Spleen (tissue), 11 donors: ENCODE data around the gene HNF4A. TPM values are rescaled to one million over a fixed set of nuclear protein-coding genes. Genes with fewer than 3 reads are reported as not detected.

Source experiments
- DNase-seq: peaks from one replicate; pipeline ENCODE4 v3.0.0-alpha.2; 2020
- H3K27ac ChIP-seq, 8 donors: fragments of 200-600 bp; sonication (generic) in 7 of 8; 1 replicate in 4 of 8; 2 replicates in 4 of 8; pipeline versions ENCODE4 v1.5.0 to v1.8.0; 2016 to 2021; ENCODE audit warnings: inconsistent platforms in 4 of 8, mild to moderate bottlenecking in 4 of 8, moderate library complexity in 1 of 8
- H3K27me3 ChIP-seq, 7 donors: fragments of 200-600 bp; sonication (generic) in 6 of 7; replicated peaks in 1 of 7; 1 replicate in 4 of 7; 2 replicates in 3 of 7; pipeline versions ENCODE4 v1.5.0 to v1.8.0; 2016 to 2021; ENCODE audit warnings: inconsistent platforms in 3 of 7, mild to moderate bottlenecking in 1 of 7
- H3K36me3 ChIP-seq, 6 donors: fragments of 200-600 bp; sonication (generic) in 5 of 6; 1 replicate in 4 of 6; 2 replicates in 2 of 6; pipeline versions ENCODE4 v1.5.0 to v1.8.0; 2016 to 2021; ENCODE audit warnings: inconsistent platforms in 2 of 6
- H3K4me1 ChIP-seq, 6 donors: fragments of 200-600 bp; sonication (generic) in 5 of 6; 1 replicate in 3 of 6; 2 replicates in 3 of 6; pipeline versions ENCODE4 v1.5.0 to v1.8.0; 2016 to 2021; ENCODE audit warnings: inconsistent platforms in 3 of 6
- H3K4me3 ChIP-seq, 8 donors: fragments of 200-600 bp; sonication (generic) in 7 of 8; 1 replicate in 4 of 8; 2 replicates in 4 of 8; pipeline versions ENCODE4 v1.5.0 to v1.8.0; 2016 to 2021; ENCODE audit warnings: inconsistent platforms in 4 of 8, mild to moderate bottlenecking in 4 of 8, moderate library complexity in 2 of 8
- H3K9me3 ChIP-seq, 8 donors: fragments of 200-600 bp; sonication (generic) in 7 of 8; 1 replicate in 4 of 8; 2 replicates in 4 of 8; pipeline versions ENCODE4 v1.5.0 to v1.8.0; 2016 to 2021; ENCODE audit warnings: inconsistent platforms in 4 of 8
- POLR2A ChIP-seq, 3 donors: fragments of 450-650 bp; IDR thresholded peaks; one replicate each; pipeline ENCODE4 v1.5.1; 2017; ENCODE audit warnings: antibody characterized with exemption in 3 of 3, mild to moderate bottlenecking in 1 of 3
- POLR2AphosphoS5 ChIP-seq, 3 donors: sonication (generic); formaldehyde crosslinking; IDR thresholded peaks; one replicate each; pipeline ENCODE4 v1.5.1; 2017; ENCODE audit warnings: antibody characterized with exemption in 3 of 3
- WGBS, 5 donors: extraction: QIAGEN DNeasy Blood & Tissue Kit in 3 of 5; methylation state at CpG; one replicate each; pipeline versions ENCODE4 v1.1.5 to v1.1.7; 2013 to 2018; 5-methylcytosine and 5-hydroxymethylcytosine counted together
- intact Hi-C: fragments of 100-400 bp; cut with DNase I; formaldehyde crosslinking; loops from one replicate; pipeline ENCODE4 v1.15.0; 2023; ENCODE audit warnings: low total_unique reads
- polyA plus RNA-seq, 3 donors: library from polyadenylated mRNA; stranded (reverse); fragments of 200-250 nt; gene quantifications; one replicate each; pipeline ENCODE4 v1.2.1, GENCODE V29; 2013
- total RNA-seq, 7 donors: library from RNA; depleted of rRNA in 3 of 7; stranded (reverse); fragments of >200 nt in 3 of 7; fragmentation: NEBNext Ultra II Directional in 4 of 7; extraction: Animal tissue kit (Norgen Biotek cat#: 25700) in 4 of 7; gene quantifications; one replicate each; pipeline versions ENCODE4 v1.1.0 to v1.2.1, GENCODE V29; 2016 to 2021
- TF ChIP-seq, protein P1 (sequence below), 11 experiments: fragments of 200-600 bp in 7 of 11; fragments of 450-650 bp in 4 of 11; sonication (generic) in 4 of 11; IDR thresholded peaks in 8 of 11; conservative IDR thresholded peaks in 3 of 11; 1 replicate in 7 of 11; 2 replicates in 4 of 11; pipeline versions ENCODE4 v1.4.0 to v1.8.0; 2016 to 2021; ENCODE audit warnings: antibody characterized with exemption in 11 of 11, inconsistent platforms in 4 of 11, mild to moderate bottlenecking in 1 of 11
- donor health status: healthy with polysubstance abuse.
- donor health status: DM: no; HTN: no; CAD: no; lungs with moderate emphysema.
- donor health status: DM: no; HTN: no; CAD: no.
- donor health status: Bipolar disorder and iron deficiency.
- donor health status: healthy.
- donor health status: DM: no; HTN: no; CAD: no.
- donor health status: DM: yes; HTN: yes; CAD: no.

HNF4A gene
- total and polyA plus RNA-seq, 10 donors = 0.03 TPM; not detected in 9

DNA sequence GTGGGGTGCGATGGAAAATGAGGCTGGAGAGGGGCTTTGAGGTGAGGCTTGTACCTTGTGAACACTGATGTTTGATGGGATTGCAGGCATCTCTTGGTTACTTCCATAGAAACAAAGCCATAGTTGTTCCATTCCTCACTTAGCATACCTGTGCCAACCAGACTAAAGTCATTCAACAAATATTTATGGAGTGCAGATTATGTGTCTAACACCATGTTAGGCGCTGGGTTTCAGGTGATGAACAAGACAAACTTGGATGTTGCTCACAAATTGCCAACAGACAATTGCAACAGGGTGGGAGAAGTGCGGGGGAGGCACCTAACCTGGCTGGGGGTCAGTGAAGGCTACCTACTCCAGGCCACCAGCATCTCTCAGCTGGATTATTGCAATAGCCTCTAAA is 121.7 kb downstream of the HNF4A start:
- no peak for DNase-seq
- peaks cover 4 to 58% (median 31%) of the 10 kb centered on the region in 6 donors for H3K4me1 ChIP-seq
- no peaks in the 10 kb centered on the region for H3K9me3 ChIP-seq
- H3K27me3 ChIP-seq = no peaks in the 10 kb centered on the region
- H3K4me3 ChIP-seq = no peak overlapping the region
- H3K27ac ChIP-seq = peak overlapping the region in 2 of 8 donors; percentile 96 to 97
- peaks cover 0 to 28% (median 12%) of the 10 kb centered on the region in 6 donors for H3K36me3 ChIP-seq
- 94 to 99% (median 96%) methylated on average over 3 of the region's 3 CpGs for WGBS, 5 donors
- TF ChIP-seq POLR2AphosphoS5 (IDR thresholded peaks at IDR 0.05) (no peak), POLR2A (IDR thresholded peaks at IDR 0.05) (no peak)
- TF ChIP-seq, protein P1, sequence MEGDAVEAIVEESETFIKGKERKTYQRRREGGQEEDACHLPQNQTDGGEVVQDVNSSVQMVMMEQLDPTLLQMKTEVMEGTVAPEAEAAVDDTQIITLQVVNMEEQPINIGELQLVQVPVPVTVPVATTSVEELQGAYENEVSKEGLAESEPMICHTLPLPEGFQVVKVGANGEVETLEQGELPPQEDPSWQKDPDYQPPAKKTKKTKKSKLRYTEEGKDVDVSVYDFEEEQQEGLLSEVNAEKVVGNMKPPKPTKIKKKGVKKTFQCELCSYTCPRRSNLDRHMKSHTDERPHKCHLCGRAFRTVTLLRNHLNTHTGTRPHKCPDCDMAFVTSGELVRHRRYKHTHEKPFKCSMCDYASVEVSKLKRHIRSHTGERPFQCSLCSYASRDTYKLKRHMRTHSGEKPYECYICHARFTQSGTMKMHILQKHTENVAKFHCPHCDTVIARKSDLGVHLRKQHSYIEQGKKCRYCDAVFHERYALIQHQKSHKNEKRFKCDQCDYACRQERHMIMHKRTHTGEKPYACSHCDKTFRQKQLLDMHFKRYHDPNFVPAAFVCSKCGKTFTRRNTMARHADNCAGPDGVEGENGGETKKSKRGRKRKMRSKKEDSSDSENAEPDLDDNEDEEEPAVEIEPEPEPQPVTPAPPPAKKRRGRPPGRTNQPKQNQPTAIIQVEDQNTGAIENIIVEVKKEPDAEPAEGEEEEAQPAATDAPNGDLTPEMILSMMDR (IDR thresholded peaks at IDR 0.05 in 8 of 11, conservative IDR thresholded peaks at IDR 0.05 in 3 of 11) = no peak
- intact Hi-C loops = loop anchor here (5.0 kb wide), 1 partner anchor 130 kb away; no protein-coding TSS in a partner anchor

DNA sequence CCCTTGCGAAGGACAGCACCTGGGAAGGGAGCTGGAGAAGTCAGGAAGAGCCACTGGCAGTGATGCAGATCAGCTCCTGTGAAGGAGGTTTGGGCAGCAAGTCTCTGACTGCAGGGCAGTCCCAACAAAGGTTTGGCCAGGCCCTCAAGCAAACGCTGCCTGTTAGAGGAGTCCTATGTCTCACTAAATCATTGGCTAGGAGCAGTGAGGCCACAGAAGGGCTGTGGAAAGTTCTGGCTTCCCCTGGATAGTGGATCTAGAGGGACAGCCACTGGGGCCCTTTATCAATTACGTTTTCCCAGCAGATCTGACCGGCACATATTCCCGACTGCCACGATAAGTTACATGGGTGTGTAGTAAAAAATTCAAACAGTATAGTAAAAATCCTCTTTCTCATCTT is 122.7 kb downstream of the HNF4A start:
- WGBS, 5 donors = 75 to 95% (median 90%) methylated on average over 5 to 6 of the region's 6 CpGs
- H3K27me3 ChIP-seq = no peaks in the 10 kb centered on the region
- H3K4me1 ChIP-seq = peaks cover 4 to 58% (median 31%) of the 10 kb centered on the region in 6 donors
- intact Hi-C loops = loop anchor here (5.0 kb wide), 1 partner anchor 129 kb away; no protein-coding TSS in a partner anchor
- peaks cover 0 to 38% (median 17%) of the 10 kb centered on the region in 6 donors for H3K36me3 ChIP-seq
- no peak for DNase-seq
- no peak overlapping the region for H3K27ac ChIP-seq
- TF ChIP-seq POLR2AphosphoS5 (IDR thresholded peaks at IDR 0.05) (no peak), POLR2A (IDR thresholded peaks at IDR 0.05) (no peak)
- TF ChIP-seq, protein P1 (IDR thresholded peaks at IDR 0.05 in 8 of 11, conservative IDR thresholded peaks at IDR 0.05 in 3 of 11) = no peak
- H3K9me3 ChIP-seq = no peaks in the 10 kb centered on the region
- H3K4me3 ChIP-seq = no peak overlapping the region

DNA sequence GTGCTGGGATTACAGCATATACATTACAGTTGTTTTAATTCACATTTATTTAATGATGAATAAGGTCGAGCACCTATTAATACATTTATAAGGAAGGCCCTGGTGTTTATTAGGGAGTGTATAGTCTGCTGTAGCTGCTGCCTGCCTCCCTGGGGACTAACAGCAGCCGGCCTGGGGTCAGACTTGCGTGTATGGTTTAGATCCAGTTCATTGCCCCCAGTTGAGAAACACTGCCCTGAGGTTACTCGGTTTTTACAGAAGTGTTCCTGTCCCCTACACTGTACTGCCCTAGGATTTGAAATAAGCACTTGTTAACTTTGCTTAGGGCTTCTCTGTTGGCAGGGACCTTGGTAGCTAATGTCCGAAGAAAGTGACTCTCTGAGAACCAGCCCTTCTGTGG is 124.1 kb downstream of the HNF4A start:
- Histone ChIP-seq H3K4me1 (peaks cover 4 to 58% (median 31%) of the 10 kb centered on the region in 6 donors), H3K4me3 (no peak overlapping the region), H3K9me3 (no peaks in the 10 kb centered on the region), H3K27ac (peak overlapping the region in 2 of 8 donors; percentile 21 to 50), H3K27me3 (no peaks in the 10 kb centered on the region), H3K36me3 (peaks cover 0 to 53% (median 26%) of the 10 kb centered on the region in 6 donors)
- TF ChIP-seq, protein P1 (IDR thresholded peaks at IDR 0.05 in 8 of 11, conservative IDR thresholded peaks at IDR 0.05 in 3 of 11) = no peak
- TF ChIP-seq POLR2AphosphoS5 (IDR thresholded peaks at IDR 0.05) (no peak), POLR2A (IDR thresholded peaks at IDR 0.05) (no peak)
- 61 to 68% (median 63%) methylated on average over 5 of the region's 5 CpGs for WGBS, 5 donors
- DNase-seq = no peak
- intact Hi-C loops = loop anchor here (5.0 kb wide), 1 partner anchor 128 kb away; no protein-coding TSS in a partner anchor

DNA sequence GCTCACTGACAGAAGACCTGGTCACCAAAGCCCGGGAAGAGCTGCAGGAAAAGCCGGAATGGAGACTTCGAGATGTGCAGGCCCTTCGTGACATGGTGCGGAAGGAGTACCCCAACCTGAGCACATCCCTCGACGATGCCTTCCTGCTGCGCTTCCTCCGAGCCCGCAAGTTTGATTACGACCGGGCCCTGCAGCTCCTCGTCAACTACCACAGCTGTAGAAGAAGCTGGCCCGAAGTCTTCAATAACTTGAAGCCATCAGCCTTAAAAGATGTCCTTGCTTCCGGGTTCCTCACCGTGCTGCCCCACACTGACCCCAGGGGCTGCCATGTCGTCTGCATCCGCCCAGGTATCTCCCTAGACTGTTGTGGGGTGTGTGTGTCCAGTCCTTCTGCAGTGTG is 124.6 kb downstream of the HNF4A start:
- no peaks in the 10 kb centered on the region for H3K9me3 ChIP-seq
- TF ChIP-seq POLR2A (IDR thresholded peaks at IDR 0.05) (no peak), POLR2AphosphoS5 (IDR thresholded peaks at IDR 0.05) (peak in 1 of 3 donors; percentile 30)
- DNase-seq = no peak
- H3K27me3 ChIP-seq = no peaks in the 10 kb centered on the region
- peak overlapping the region in 2 of 8 donors; percentile 21 to 50 for H3K27ac ChIP-seq
- H3K4me1 ChIP-seq = peaks cover 4 to 55% (median 28%) of the 10 kb centered on the region in 6 donors
- 93 to 97% (median 94%) methylated on average over 18 of the region's 18 CpGs for WGBS, 5 donors
- H3K4me3 ChIP-seq = no peak overlapping the region
- H3K36me3 ChIP-seq = peaks cover 0 to 57% (median 28%) of the 10 kb centered on the region in 6 donors
- intact Hi-C loops = no loop called here
